ENCODE results near the gene ZNF23.

ZNF23 gene

DNA sequence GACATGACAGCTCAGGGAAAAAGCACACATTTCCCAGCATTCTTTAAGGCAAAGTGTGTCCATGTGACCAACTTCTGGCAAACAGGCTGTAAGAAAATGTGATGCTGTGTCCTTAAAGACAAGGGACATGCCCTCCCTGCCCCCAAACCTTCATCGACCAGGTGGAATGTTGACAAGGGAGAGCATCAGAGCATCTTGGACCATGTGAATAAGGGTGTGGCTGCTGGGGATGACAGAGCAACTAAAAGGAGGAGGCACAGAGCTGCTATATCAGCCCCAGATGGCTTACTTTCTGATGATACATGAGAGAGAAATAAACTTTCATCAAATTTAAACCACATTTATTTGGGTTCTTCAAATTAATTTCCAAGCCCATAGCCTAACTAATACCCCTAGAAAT is 2.2 kb upstream of the ZNF23 start:
- TF ChIP-seq RARB (CRISPR knock-in tag; IDR thresholded peaks at IDR 0.05) = no peak
- TF ChIP-seq ZFP30 (CRISPR knock-in tag; IDR thresholded peaks at IDR 0.05) = no peak
- TF ChIP-seq ISL1 (CRISPR knock-in tag; IDR thresholded peaks at IDR 0.05) = no peak
- no peak for ATAC-seq

DNA sequence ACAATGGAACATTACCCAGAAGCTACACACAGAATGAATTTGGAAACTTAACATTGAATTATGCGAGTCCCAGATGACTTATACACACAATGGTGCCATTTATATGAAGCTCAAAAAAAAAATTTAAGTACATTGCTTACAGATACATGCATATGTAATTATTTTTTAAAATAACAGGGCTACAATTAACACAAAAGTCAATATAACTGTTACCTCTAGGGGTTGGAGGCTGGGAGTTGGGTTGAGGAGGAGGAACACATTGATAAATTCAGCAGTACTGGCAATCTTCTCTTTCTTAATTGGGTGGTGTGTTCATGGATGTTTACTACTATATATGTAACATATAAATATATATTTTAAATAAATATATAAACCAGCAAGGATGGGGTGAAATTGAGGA is 1.1 kb downstream of the ZNF23 start:
- no peak for ATAC-seq
- TF ChIP-seq RARB (CRISPR knock-in tag; IDR thresholded peaks at IDR 0.05) (no peak), ZNF565 (CRISPR knock-in tag; conservative IDR thresholded peaks at IDR 0.05; ENCODE audit: low read depth) (no peak), OSR1 (CRISPR knock-in tag; IDR thresholded peaks at IDR 0.05) (no peak), ZNF8 (CRISPR knock-in tag; IDR thresholded peaks at IDR 0.05) (no peak), CSDC2 (CRISPR knock-in tag; IDR thresholded peaks at IDR 0.05) (no peak), ZNF70 (CRISPR knock-in tag; IDR thresholded peaks at IDR 0.05) (no peak), TCF4 (CRISPR knock-in tag; IDR thresholded peaks at IDR 0.05; ENCODE audit: borderline replicate concordance) (no peak), ZC3H10 (CRISPR knock-in tag; IDR thresholded peaks at IDR 0.05) (no peak), TOX (CRISPR knock-in tag; IDR thresholded peaks at IDR 0.05; ENCODE audit: borderline replicate concordance) (no peak), ISL1 (CRISPR knock-in tag; IDR thresholded peaks at IDR 0.05) (no peak), ARNTL (CRISPR knock-in tag; IDR thresholded peaks at IDR 0.05; ENCODE audit: borderline replicate concordance, low read depth) (no peak), ZFP3 (CRISPR knock-in tag; IDR thresholded peaks at IDR 0.05) (no peak)
- TF ChIP-seq, protein P1, sequence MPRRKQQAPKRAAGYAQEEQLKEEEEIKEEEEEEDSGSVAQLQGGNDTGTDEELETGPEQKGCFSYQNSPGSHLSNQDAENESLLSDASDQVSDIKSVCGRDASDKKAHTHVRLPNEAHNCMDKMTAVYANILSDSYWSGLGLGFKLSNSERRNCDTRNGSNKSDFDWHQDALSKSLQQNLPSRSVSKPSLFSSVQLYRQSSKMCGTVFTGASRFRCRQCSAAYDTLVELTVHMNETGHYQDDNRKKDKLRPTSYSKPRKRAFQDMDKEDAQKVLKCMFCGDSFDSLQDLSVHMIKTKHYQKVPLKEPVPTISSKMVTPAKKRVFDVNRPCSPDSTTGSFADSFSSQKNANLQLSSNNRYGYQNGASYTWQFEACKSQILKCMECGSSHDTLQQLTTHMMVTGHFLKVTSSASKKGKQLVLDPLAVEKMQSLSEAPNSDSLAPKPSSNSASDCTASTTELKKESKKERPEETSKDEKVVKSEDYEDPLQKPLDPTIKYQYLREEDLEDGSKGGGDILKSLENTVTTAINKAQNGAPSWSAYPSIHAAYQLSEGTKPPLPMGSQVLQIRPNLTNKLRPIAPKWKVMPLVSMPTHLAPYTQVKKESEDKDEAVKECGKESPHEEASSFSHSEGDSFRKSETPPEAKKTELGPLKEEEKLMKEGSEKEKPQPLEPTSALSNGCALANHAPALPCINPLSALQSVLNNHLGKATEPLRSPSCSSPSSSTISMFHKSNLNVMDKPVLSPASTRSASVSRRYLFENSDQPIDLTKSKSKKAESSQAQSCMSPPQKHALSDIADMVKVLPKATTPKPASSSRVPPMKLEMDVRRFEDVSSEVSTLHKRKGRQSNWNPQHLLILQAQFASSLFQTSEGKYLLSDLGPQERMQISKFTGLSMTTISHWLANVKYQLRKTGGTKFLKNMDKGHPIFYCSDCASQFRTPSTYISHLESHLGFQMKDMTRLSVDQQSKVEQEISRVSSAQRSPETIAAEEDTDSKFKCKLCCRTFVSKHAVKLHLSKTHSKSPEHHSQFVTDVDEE (CRISPR knock-in tag; IDR thresholded peaks at IDR 0.05) = no peak
- TF ChIP-seq, protein P2, sequence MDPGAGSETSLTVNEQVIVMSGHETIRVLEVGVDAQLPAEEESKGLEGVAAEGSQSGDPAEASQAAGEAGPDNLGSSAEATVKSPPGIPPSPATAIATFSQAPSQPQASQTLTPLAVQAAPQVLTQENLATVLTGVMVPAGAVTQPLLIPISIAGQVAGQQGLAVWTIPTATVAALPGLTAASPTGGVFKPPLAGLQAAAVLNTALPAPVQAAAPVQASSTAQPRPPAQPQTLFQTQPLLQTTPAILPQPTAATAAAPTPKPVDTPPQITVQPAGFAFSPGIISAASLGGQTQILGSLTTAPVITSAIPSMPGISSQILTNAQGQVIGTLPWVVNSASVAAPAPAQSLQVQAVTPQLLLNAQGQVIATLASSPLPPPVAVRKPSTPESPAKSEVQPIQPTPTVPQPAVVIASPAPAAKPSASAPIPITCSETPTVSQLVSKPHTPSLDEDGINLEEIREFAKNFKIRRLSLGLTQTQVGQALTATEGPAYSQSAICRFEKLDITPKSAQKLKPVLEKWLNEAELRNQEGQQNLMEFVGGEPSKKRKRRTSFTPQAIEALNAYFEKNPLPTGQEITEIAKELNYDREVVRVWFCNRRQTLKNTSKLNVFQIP (CRISPR knock-in tag; IDR thresholded peaks at IDR 0.05; ENCODE audit: borderline replicate concordance, low read depth) = no peak
- TF ChIP-seq, protein P3, sequence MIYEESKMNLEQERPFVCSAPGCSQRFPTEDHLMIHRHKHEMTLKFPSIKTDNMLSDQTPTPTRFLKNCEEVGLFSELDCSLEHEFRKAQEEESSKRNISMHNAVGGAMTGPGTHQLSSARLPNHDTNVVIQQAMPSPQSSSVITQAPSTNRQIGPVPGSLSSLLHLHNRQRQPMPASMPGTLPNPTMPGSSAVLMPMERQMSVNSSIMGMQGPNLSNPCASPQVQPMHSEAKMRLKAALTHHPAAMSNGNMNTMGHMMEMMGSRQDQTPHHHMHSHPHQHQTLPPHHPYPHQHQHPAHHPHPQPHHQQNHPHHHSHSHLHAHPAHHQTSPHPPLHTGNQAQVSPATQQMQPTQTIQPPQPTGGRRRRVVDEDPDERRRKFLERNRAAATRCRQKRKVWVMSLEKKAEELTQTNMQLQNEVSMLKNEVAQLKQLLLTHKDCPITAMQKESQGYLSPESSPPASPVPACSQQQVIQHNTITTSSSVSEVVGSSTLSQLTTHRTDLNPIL (CRISPR knock-in tag; IDR thresholded peaks at IDR 0.05; ENCODE audit: low read depth) = no peak

DNA sequence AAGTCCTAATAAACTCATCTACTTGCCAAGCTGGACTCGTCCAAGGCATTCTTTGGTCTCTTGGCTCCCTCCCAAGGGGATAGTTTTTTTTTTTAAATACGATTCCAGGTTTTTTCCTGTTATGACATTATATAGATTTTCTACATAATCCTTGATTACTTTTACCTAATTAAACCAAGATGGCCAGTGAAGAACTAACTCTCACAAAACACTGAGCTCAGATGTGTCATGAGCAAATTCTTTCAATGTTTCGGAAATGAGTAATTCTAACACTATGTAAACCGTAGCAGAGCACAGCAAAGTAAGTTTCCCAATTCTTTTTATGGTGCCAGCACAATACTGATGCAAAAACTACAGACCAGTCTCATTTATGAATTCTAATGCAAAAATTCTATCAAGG is 1.8 kb downstream of the ZNF23 start:
- ATAC-seq = no peak; the same call in 2 of the 3 replicates
- no peak for TF ChIP-seq ZFP3 (CRISPR knock-in tag; IDR thresholded peaks at IDR 0.05)

DNA sequence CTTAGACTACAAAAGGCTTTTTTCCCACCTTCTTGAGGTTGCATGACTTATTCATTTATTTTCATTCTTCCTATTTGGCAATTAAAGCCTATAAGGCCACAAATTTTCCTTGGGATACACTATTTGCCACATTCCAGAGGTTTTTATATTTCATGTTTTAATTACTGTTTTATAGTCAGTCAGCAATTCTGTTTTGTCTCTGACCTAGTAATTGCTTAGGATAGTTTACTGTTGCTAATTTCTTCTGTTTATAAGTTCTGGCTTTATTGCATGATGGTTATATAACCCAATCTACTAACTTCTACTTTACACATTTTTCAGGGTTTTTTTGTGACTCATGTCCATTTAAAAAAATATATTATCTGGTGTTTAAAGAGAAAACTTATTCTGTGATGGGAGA is 2.5 kb downstream of the ZNF23 start:
- no peak for TF ChIP-seq TOX (CRISPR knock-in tag; IDR thresholded peaks at IDR 0.05; ENCODE audit: borderline replicate concordance)
- no peak for TF ChIP-seq ESRRG (CRISPR knock-in tag; IDR thresholded peaks at IDR 0.05)
- no peak for TF ChIP-seq ZFP30 (CRISPR knock-in tag; IDR thresholded peaks at IDR 0.05)
- no peak for TF ChIP-seq ZFP3 (CRISPR knock-in tag; IDR thresholded peaks at IDR 0.05)
- no peak for ATAC-seq

DNA sequence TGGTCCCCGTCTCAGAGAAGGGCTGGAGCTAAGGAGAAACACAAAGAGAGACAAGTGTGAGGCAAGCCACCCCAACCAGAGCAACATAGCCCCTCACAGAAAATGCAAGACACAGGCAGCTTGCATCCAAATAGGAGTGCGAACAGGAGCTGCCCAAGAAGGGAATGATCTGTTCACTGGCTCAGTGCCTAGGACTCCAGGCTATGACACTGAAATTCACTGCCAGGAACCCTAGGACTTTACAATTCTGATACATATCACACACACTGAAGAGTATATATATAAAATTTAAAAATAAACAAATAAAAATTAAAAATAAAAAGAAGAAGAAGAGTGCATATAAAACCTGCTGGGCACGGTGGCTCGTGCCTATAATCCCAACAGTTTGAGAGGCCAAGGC is 5.2 kb downstream of the ZNF23 start:
- ATAC-seq = no peak
- TF ChIP-seq PPARA (CRISPR knock-in tag; IDR thresholded peaks at IDR 0.05; ENCODE audit: borderline replicate concordance) = no peak
- TF ChIP-seq ZFP3 (CRISPR knock-in tag; IDR thresholded peaks at IDR 0.05) = no peak
- TF ChIP-seq, protein P4, sequence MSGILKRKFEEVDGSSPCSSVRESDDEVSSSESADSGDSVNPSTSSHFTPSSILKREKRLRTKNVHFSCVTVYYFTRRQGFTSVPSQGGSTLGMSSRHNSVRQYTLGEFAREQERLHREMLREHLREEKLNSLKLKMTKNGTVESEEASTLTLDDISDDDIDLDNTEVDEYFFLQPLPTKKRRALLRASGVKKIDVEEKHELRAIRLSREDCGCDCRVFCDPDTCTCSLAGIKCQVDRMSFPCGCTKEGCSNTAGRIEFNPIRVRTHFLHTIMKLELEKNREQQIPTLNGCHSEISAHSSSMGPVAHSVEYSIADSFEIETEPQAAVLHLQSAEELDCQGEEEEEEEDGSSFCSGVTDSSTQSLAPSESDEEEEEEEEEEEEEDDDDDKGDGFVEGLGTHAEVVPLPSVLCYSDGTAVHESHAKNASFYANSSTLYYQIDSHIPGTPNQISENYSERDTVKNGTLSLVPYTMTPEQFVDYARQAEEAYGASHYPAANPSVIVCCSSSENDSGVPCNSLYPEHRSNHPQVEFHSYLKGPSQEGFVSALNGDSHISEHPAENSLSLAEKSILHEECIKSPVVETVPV (CRISPR knock-in tag; IDR thresholded peaks at IDR 0.05) = no peak
- TF ChIP-seq ZNF8 (CRISPR knock-in tag; IDR thresholded peaks at IDR 0.05) = no peak
- no peak for TF ChIP-seq ZFP30 (CRISPR knock-in tag; IDR thresholded peaks at IDR 0.05)
- TF ChIP-seq ZNF70 (CRISPR knock-in tag; IDR thresholded peaks at IDR 0.05) = no peak
- TF ChIP-seq, protein P5, sequence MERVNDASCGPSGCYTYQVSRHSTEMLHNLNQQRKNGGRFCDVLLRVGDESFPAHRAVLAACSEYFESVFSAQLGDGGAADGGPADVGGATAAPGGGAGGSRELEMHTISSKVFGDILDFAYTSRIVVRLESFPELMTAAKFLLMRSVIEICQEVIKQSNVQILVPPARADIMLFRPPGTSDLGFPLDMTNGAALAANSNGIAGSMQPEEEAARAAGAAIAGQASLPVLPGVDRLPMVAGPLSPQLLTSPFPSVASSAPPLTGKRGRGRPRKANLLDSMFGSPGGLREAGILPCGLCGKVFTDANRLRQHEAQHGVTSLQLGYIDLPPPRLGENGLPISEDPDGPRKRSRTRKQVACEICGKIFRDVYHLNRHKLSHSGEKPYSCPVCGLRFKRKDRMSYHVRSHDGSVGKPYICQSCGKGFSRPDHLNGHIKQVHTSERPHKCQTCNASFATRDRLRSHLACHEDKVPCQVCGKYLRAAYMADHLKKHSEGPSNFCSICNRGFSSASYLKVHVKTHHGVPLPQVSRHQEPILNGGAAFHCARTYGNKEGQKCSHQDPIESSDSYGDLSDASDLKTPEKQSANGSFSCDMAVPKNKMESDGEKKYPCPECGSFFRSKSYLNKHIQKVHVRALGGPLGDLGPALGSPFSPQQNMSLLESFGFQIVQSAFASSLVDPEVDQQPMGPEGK (CRISPR knock-in tag; IDR thresholded peaks at IDR 0.05; ENCODE audit: borderline replicate concordance) = no peak
- no peak for TF ChIP-seq GLIS3 (CRISPR knock-in tag; IDR thresholded peaks at IDR 0.05)
- TF ChIP-seq CSDC2 (CRISPR knock-in tag; IDR thresholded peaks at IDR 0.05) = no peak
- no peak for TF ChIP-seq ARNTL (CRISPR knock-in tag; IDR thresholded peaks at IDR 0.05; ENCODE audit: borderline replicate concordance, low read depth)
- TF ChIP-seq, protein P2 (CRISPR knock-in tag; IDR thresholded peaks at IDR 0.05; ENCODE audit: borderline replicate concordance, low read depth) = no peak
- no peak for TF ChIP-seq ESRRG (CRISPR knock-in tag; IDR thresholded peaks at IDR 0.05)

All from SK-N-SH treated with all-trans-retinoic acid at 6 μM for 48 hours (cell line).